IMR-90 (cell line): ENCODE measurements around the gene ANGPTL7. TPM values are rescaled to one million over a fixed set of nuclear protein-coding genes. Genes with fewer than 3 reads are reported as not detected.
"Not testable (repeated sequence)": the region's sequence is repeated elsewhere in the genome, so short reads cannot be mapped to it uniquely, and the experiment has no call there.

Experiments
- ATAC-seq: fragments of 200-7000 bp; cut with Tn5 transposase; 2 replicates; pipeline ENCODE4 v1.9.1; 2020; ENCODE audit warnings: low read depth, mild to moderate bottlenecking, moderate library complexity
- BruUV-seq: library from RNA; stranded (reverse); fragments of 400-500 nt; replicated peaks from 2 replicates; lab custom pipeline; 2021; lab: Mats Ljungman, UMichigan
- CTCF ChIA-PET: fragments of 300-600 bp; formaldehyde crosslinking; extraction: SDS; loops from one replicate; lab custom pipeline; 2021; ENCODE audit warnings: antibody characterized with exemption; lab: Yijun Ruan, JAX
- POLR2A ChIA-PET: fragments of 300-600 bp; sonication (Branson Sonifier 250); formaldehyde crosslinking; loops from one replicate; lab custom pipeline; 2022; ENCODE audit warnings: antibody characterized with exemption; ENCODE audit not compliant: unreplicated experiment; lab: Charles Lee
- DNase-seq: peaks from one replicate; pipeline ENCODE4 v3.0.0; 2013
- H2AFZ ChIP-seq: replicated peaks from 2 replicates; pipeline ENCODE3; 2013; ENCODE audit warnings: low read length, mild to moderate bottlenecking; ENCODE audit not compliant: poor library complexity
- H2AK5ac ChIP-seq: 2 replicates; pipeline ENCODE4 v1.6.1; 2013; ENCODE audit warnings: low read depth, low read length, inconsistent platforms
- H2AK9ac ChIP-seq: replicated peaks from 2 replicates; pipeline ENCODE3; 2013; ENCODE audit warnings: mild to moderate bottlenecking, low read depth, low read length, moderate library complexity; ENCODE audit not compliant: poor library complexity
- H2BK120ac ChIP-seq: 2 replicates; pipeline ENCODE4 v1.6.1; 2013; ENCODE audit warnings: low read depth, low read length, inconsistent platforms
- H2BK15ac ChIP-seq: 3 replicates; pipeline ENCODE4 v1.6.1; 2013; ENCODE audit warnings: low read depth, low read length, inconsistent platforms
- H2BK20ac ChIP-seq: 2 replicates; pipeline ENCODE4 v1.6.1; 2013; ENCODE audit warnings: low read depth, mild to moderate bottlenecking, inconsistent platforms, low read length, moderate library complexity
- H2BK5ac ChIP-seq: 2 replicates; pipeline ENCODE4 v1.6.1; 2013; ENCODE audit warnings: mild to moderate bottlenecking, low read depth, low read length, inconsistent platforms; ENCODE audit not compliant: poor library complexity, severe bottlenecking
- H3K14ac ChIP-seq: replicated peaks from 2 replicates; pipeline ENCODE4 v1.6.1; 2013; ENCODE audit warnings: low read depth, low read length, inconsistent platforms
- H3K18ac ChIP-seq: 2 replicates; pipeline ENCODE4 v1.6.1; 2013; ENCODE audit warnings: low read depth, low read length, control low read depth
- H3K23ac ChIP-seq: 2 replicates; pipeline ENCODE4 v1.6.1; 2013; ENCODE audit warnings: low read depth, low read length, inconsistent platforms
- H3K27ac ChIP-seq: 2 replicates; pipeline ENCODE4 v1.5.1; 2013; ENCODE audit warnings: mild to moderate bottlenecking, control low read depth, low read length; ENCODE audit not compliant: insufficient read depth
- H3K27me3 ChIP-seq: 2 replicates; pipeline ENCODE4 v1.6.1; 2013; ENCODE audit warnings: low read length; ENCODE audit not compliant: control insufficient read depth, insufficient read depth
- H3K36me3 ChIP-seq: 2 replicates; pipeline ENCODE4 v1.6.1; 2013; ENCODE audit warnings: low read length, mixed read lengths; ENCODE audit not compliant: control insufficient read depth, insufficient read depth
- H3K4ac ChIP-seq: 2 replicates; pipeline ENCODE4 v1.6.1; 2013; ENCODE audit warnings: low read depth, low read length, inconsistent platforms
- H3K4me1 ChIP-seq: 2 replicates; pipeline ENCODE4 v1.6.1; 2013; ENCODE audit warnings: low read length, mixed read lengths; ENCODE audit not compliant: control insufficient read depth, insufficient read depth
- H3K4me2 ChIP-seq: 2 replicates; pipeline ENCODE4 v1.6.1; 2013; ENCODE audit warnings: low read depth, mild to moderate bottlenecking, control low read depth, low read length, moderate library complexity
- H3K4me3 ChIP-seq: 2 replicates; pipeline ENCODE4 v1.5.1; 2013; ENCODE audit warnings: low read depth, mild to moderate bottlenecking, control low read depth, low read length, moderate library complexity; ENCODE audit not compliant: insufficient read depth
- H3K56ac ChIP-seq: 2 replicates; pipeline ENCODE4 v1.6.1; 2013; ENCODE audit warnings: low read length, inconsistent platforms; ENCODE audit not compliant: insufficient read depth; ENCODE audit errors: extremely low read depth
- H3K79me1 ChIP-seq, 2 experiments: 2 replicates each; pipeline ENCODE4 v1.6.1; 2013; ENCODE audit warnings: low read length in 2 of 2, inconsistent platforms in 1 of 2, low read depth in 1 of 2
- H3K9ac ChIP-seq: 2 replicates; pipeline ENCODE4 v1.6.1; 2013; ENCODE audit warnings: low read depth, low read length, control low read depth
- H3K9me1 ChIP-seq: 2 replicates; pipeline ENCODE4 v1.6.1; 2013; ENCODE audit warnings: low read length, inconsistent platforms; ENCODE audit not compliant: insufficient read depth
- H3K9me3 ChIP-seq: 2 replicates; pipeline ENCODE4 v1.6.1; 2013; ENCODE audit warnings: low read length; ENCODE audit not compliant: control insufficient read depth, insufficient read depth
- H4K20me1 ChIP-seq: 2 replicates; pipeline ENCODE4 v1.6.1; 2013; ENCODE audit warnings: low read length, inconsistent platforms; ENCODE audit not compliant: insufficient read depth
- H4K5ac ChIP-seq: 2 replicates; pipeline ENCODE4 v1.6.1; 2013; ENCODE audit warnings: mild to moderate bottlenecking, low read depth, low read length, control low read depth
- H4K8ac ChIP-seq, 2 experiments: 2 replicates each; pipeline ENCODE4 v1.6.1; 2013; ENCODE audit warnings: low read depth in 2 of 2, low read length in 2 of 2, control low read depth in 1 of 2, inconsistent platforms in 1 of 2
- H4K91ac ChIP-seq: 2 replicates; pipeline ENCODE4 v1.6.1; 2013; ENCODE audit warnings: low read depth, low read length, inconsistent platforms; ENCODE audit not compliant: insufficient read depth
- ELK1 ChIP-seq: fragments of 150-350 bp; IDR thresholded peaks from 2 replicates; pipeline ENCODE4 v1.6.1; 2016; ENCODE audit warnings: low read depth, mild to moderate bottlenecking, low read length, moderate library complexity, borderline replicate concordance
- WGBS, 2 experiments: methylation state at CpG; one replicate each; pipeline versions ENCODE4 v1.1.5 to v1.1.7; 2013; ENCODE audit warnings: missing lambda C conversion rate in 2 of 2; ENCODE audit not compliant: insufficient read length in 1 of 2; ENCODE audit errors: extremely low coverage in 2 of 2; 5-methylcytosine and 5-hydroxymethylcytosine counted together
- dilution Hi-C: fragments of 300-500 bp; cut with HindIII; formaldehyde crosslinking; loops from one replicate; pipeline ENCODE4 v1.14.3; 2018; ENCODE audit warnings: low sequenced_read_pairs; ENCODE audit not compliant: unreplicated experiment
- in situ Hi-C: fragments of 300-500 bp; cut with MboI; formaldehyde crosslinking; loops from 3 replicates; pipeline ENCODE4 v1.14.3; 2019; ENCODE audit warnings: low sequenced_read_pairs, inconsistent platforms, mixed read lengths
- intact Hi-C: fragments of 100-400 bp; cut with micrococcal nuclease; formaldehyde crosslinking; loops from 2 replicates; pipeline ENCODE4 v1.10.0; 2022
- polyA plus RNA-seq, 3 experiments: library from polyadenylated mRNA; depleted of rRNA; stranded (reverse); fragments of >200 nt; gene quantifications; 2 replicates each; pipeline ENCODE4 v1.2.3, GENCODE V29; 2012; ENCODE audit warnings: low replicate concordance in 1 of 3
- total RNA-seq: library from RNA; depleted of rRNA; stranded (reverse); fragments of >200 nt; gene quantifications from 2 replicates; pipeline ENCODE4 v1.2.3, GENCODE V29; 2012
- TF ChIP-seq, protein P1 (sequence below): conservative IDR thresholded peaks from 2 replicates; pipeline ENCODE4 v1.5.1; 2012; ENCODE audit warnings: mild to moderate bottlenecking, low read depth, low read length, improper control_type of control experiment

The ANGPTL7 gene
- total and polyA plus RNA-seq, 2 of the 4 experiments (the other 2 are of a cell fraction), result under 0.01 TPM; not detected in 1

DNA sequence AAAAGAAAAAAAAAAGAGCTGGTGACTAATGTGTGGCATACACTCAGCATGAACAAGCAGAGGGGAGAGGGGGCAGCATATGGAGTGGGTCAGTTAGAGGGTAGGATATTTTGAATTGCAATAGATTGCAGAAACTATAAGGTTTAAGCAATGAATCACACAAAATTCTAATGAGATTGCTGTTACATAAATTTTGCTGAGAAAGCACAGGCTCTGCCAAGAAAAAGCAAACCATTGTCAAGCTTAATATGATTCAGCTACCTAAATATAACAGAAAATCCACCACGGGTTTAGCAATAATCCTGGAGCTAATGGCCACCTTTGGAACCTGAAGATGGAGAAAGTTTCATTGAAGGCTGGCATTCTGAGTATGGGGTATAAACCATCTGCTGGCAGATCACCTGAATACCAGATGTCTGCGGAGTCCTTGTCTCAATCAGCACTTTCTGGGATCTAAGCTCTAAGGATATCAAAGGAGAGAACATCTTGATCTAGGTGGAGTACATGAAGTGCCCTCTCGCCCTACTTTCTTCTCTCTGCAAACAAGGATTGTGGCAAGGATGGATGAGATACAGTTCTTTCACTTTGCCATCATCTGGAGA lies 30.3 kb upstream of the ANGPTL7 start (continued):
- TF ChIP-seq ELK1, result no peak
- TF ChIP-seq, protein P1, sequence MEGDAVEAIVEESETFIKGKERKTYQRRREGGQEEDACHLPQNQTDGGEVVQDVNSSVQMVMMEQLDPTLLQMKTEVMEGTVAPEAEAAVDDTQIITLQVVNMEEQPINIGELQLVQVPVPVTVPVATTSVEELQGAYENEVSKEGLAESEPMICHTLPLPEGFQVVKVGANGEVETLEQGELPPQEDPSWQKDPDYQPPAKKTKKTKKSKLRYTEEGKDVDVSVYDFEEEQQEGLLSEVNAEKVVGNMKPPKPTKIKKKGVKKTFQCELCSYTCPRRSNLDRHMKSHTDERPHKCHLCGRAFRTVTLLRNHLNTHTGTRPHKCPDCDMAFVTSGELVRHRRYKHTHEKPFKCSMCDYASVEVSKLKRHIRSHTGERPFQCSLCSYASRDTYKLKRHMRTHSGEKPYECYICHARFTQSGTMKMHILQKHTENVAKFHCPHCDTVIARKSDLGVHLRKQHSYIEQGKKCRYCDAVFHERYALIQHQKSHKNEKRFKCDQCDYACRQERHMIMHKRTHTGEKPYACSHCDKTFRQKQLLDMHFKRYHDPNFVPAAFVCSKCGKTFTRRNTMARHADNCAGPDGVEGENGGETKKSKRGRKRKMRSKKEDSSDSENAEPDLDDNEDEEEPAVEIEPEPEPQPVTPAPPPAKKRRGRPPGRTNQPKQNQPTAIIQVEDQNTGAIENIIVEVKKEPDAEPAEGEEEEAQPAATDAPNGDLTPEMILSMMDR, result no peak

GRCh38 chr1:11162752-11163151 lies 26.4 kb upstream of the ANGPTL7 start:
- no CpG with 5 or more reads among the region's 4 CpGs for WGBS, 2 experiments
- CTCF ChIA-PET, H2BK15ac ChIP-seq: not testable (repeated sequence)

GRCh38 chr1:11166744-11167143 lies 22.4 kb upstream of the ANGPTL7 start:
- POLR2A ChIA-PET, H3K9me1 ChIP-seq, H3K23ac ChIP-seq, H2BK120ac ChIP-seq, H2BK20ac ChIP-seq, H3K9me3 ChIP-seq, H3K4me3 ChIP-seq, ATAC-seq, H2AK5ac ChIP-seq, H3K4ac ChIP-seq, DNase-seq, in situ Hi-C loops, H4K8ac ChIP-seq, intact Hi-C loops, H2AFZ ChIP-seq, CTCF ChIA-PET, H3K18ac ChIP-seq, H3K27ac ChIP-seq, H2BK5ac ChIP-seq, H3K4me2 ChIP-seq, H3K4me1 ChIP-seq, H3K36me3 ChIP-seq, H3K56ac ChIP-seq, H3K9ac ChIP-seq, H2BK15ac ChIP-seq, dilution Hi-C loops, BruUV-seq, H4K91ac ChIP-seq, H4K20me1 ChIP-seq, H3K79me1 ChIP-seq, H4K5ac ChIP-seq, H3K14ac ChIP-seq, H2AK9ac ChIP-seq, H3K27me3 ChIP-seq: not testable (repeated sequence)
- no CpG with 5 or more reads among the region's 5 CpGs for WGBS, 2 experiments

More at GRCh38 chr1:11162752-11163151, 26.4 kb upstream of the ANGPTL7 start:
- H3K4ac ChIP-seq, H3K18ac ChIP-seq, H3K56ac ChIP-seq, H3K23ac ChIP-seq, H2BK120ac ChIP-seq, intact Hi-C loops, H3K27ac ChIP-seq, H2AFZ ChIP-seq, H3K79me1 ChIP-seq, H3K9ac ChIP-seq, H4K8ac ChIP-seq, H3K14ac ChIP-seq, H2BK5ac ChIP-seq, H2AK5ac ChIP-seq, H2AK9ac ChIP-seq, H3K9me3 ChIP-seq, H4K91ac ChIP-seq, H4K5ac ChIP-seq, H3K9me1 ChIP-seq, H2BK20ac ChIP-seq, H3K4me2 ChIP-seq, H3K4me3 ChIP-seq, ATAC-seq, POLR2A ChIA-PET, BruUV-seq, H3K27me3 ChIP-seq, H3K36me3 ChIP-seq, in situ Hi-C loops, H3K4me1 ChIP-seq, dilution Hi-C loops, H4K20me1 ChIP-seq, DNase-seq: not testable (repeated sequence)
